Body of pancreas (tissue), 4 donors: ENCODE results near the gene FAM162B. TPM values are rescaled to one million over a fixed set of nuclear protein-coding genes. Genes with fewer than 3 reads are reported as not detected.
"Not testable (repeated sequence)": the region's sequence is repeated elsewhere in the genome, so short reads cannot be mapped to it uniquely, and the experiment has no call there.

Experiments
- ATAC-seq: fragments of 150-250 bp; one replicate; pipeline ENCODE4 v1.9.1; 2016
- DNase-seq, 4 donors: peaks; one replicate each; pipeline ENCODE4 v3.0.0-alpha.2; 2019
- H3K27ac ChIP-seq, 4 donors: fragments of 200-600 bp; sonication (generic); 1 replicate in 3 of 4; 2 replicates in 1 of 4; pipeline versions ENCODE4 v1.5.1 to v1.6.1; 2016 to 2019; ENCODE audit warnings: mild to moderate bottlenecking in 1 of 4, mixed read lengths in 1 of 4, moderate library complexity in 1 of 4
- H3K27me3 ChIP-seq, 2 donors: fragments of 200-600 bp; sonication (generic); one replicate each; pipeline ENCODE4 v1.6.0; 2016; ENCODE audit warnings: mild to moderate bottlenecking in 1 of 2
- H3K36me3 ChIP-seq, 2 donors: fragments of 200-600 bp; sonication (generic); replicated peaks in 1 of 2; 2 replicates each; pipeline ENCODE4 v1.5.1; 2016; ENCODE audit warnings: low read depth in 2 of 2; ENCODE audit not compliant: insufficient read depth in 1 of 2
- H3K4me1 ChIP-seq: fragments of 200-600 bp; sonication (generic); one replicate; pipeline ENCODE4 v1.6.0; 2016
- H3K4me3 ChIP-seq, 2 donors: fragments of 200-600 bp; sonication (generic); 1 replicate in 1 of 2; 2 replicates in 1 of 2; pipeline ENCODE4 v1.5.1; 2016 to 2019
- H3K9me3 ChIP-seq, 3 donors: fragments of 200-600 bp; sonication (generic); 1 replicate in 2 of 3; 2 replicates in 1 of 3; pipeline ENCODE4 v1.5.1; 2016
- POLR2A ChIP-seq, 3 donors: fragments of 450-650 bp; IDR thresholded peaks; one replicate each; pipeline ENCODE4 v1.6.1; 2016; ENCODE audit warnings: antibody characterized with exemption in 3 of 3, mild to moderate bottlenecking in 2 of 3
- WGBS, 2 donors: methylation state at CpG; one replicate each; pipeline ENCODE4 v1.1.5; 2017; 5-methylcytosine and 5-hydroxymethylcytosine counted together
- intact Hi-C: fragments of 100-400 bp; cut with DNase I; formaldehyde crosslinking; loops from one replicate; pipeline ENCODE4 v1.15.1; 2023
- total RNA-seq, 2 donors: library from RNA; depleted of rRNA; stranded (reverse); fragments of >200 nt; gene quantifications; one replicate each; pipeline ENCODE4 v1.1.0, GENCODE V29; 2016
- TF ChIP-seq, protein P1 (sequence below), 7 experiments: fragments of 450-650 bp in 4 of 7; fragments of 200-600 bp in 3 of 7; sonication (generic) in 3 of 7; IDR thresholded peaks; one replicate each; pipeline ENCODE4 v1.5.1; 2016 to 2019; ENCODE audit warnings: antibody characterized with exemption in 7 of 7

FAM162B gene
- total RNA-seq, 2 donors from 2014 or later = not detected

DNA sequence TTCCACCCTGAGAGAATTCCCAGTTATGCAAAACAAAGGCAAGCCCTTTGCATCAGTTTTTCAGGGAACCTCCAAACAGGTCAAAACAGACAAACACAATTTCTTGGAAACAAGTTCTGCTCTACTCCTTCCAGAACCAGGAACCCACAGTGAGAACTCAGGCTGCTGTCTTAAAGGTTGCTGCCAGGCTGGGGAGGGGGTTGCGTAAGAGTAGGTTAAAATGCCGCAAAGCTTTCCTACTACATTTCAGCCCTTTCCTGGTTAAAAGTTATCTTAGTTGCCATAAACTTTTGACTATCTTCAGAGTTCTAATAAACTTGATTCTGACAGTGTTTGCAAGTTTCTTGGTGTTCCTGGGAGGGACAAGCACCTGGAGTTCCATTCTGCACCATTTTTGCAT, 50.8 kb downstream of the FAM162B start:
- H3K4me1 ChIP-seq = no peaks in the 10 kb centered on the region
- WGBS, 2 donors = 90 to 97% methylated on average over 2 of the region's 2 CpGs
- no peak overlapping the region for H3K4me3 ChIP-seq
- no peak for ATAC-seq
- DNase-seq = no peak
- TF ChIP-seq, protein P1, sequence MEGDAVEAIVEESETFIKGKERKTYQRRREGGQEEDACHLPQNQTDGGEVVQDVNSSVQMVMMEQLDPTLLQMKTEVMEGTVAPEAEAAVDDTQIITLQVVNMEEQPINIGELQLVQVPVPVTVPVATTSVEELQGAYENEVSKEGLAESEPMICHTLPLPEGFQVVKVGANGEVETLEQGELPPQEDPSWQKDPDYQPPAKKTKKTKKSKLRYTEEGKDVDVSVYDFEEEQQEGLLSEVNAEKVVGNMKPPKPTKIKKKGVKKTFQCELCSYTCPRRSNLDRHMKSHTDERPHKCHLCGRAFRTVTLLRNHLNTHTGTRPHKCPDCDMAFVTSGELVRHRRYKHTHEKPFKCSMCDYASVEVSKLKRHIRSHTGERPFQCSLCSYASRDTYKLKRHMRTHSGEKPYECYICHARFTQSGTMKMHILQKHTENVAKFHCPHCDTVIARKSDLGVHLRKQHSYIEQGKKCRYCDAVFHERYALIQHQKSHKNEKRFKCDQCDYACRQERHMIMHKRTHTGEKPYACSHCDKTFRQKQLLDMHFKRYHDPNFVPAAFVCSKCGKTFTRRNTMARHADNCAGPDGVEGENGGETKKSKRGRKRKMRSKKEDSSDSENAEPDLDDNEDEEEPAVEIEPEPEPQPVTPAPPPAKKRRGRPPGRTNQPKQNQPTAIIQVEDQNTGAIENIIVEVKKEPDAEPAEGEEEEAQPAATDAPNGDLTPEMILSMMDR (IDR thresholded peaks at IDR 0.05) = no peak
- no peak for TF ChIP-seq POLR2A (IDR thresholded peaks at IDR 0.05)
- H3K9me3 ChIP-seq = no peaks in the 10 kb centered on the region
- H3K36me3 ChIP-seq = peaks cover 0 to 4% of the 10 kb centered on the region in 2 donors
- no peak overlapping the region for H3K27ac ChIP-seq
- no peaks in the 10 kb centered on the region for H3K27me3 ChIP-seq
- intact Hi-C loops = no loop called here

DNA sequence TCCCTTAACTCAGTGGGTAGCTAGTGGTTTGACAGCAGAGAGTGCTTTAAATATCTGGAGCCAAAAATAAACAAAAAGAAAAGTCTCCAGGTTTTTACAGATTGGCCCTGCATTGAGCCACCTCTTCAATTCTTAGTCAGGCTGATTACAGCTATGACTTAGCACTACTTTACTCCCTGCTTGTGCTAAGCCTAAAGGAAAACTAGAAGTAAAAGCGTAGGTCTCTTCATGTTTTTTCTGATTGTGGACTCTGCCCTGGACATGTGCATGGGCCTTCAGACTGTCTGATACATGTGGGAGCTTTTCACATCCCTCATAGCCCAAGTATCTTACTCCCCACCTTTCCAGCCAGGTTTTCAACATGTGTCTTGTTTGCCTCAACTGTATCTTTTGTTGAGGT, 51.2 kb downstream of the FAM162B start:
- WGBS, 2 donors = 96 to 100% methylated on average over 1 of the region's 1 CpG
- Histone ChIP-seq H3K4me3 (no peak overlapping the region), H3K4me1 (no peaks in the 10 kb centered on the region), H3K27ac (no peak overlapping the region), H3K9me3 (no peaks in the 10 kb centered on the region), H3K36me3 (peaks cover 0 to 4% of the 10 kb centered on the region in 2 donors), H3K27me3 (no peaks in the 10 kb centered on the region)
- intact Hi-C loops = no loop called here
- no peak for TF ChIP-seq POLR2A (IDR thresholded peaks at IDR 0.05)
- TF ChIP-seq, protein P1 (IDR thresholded peaks at IDR 0.05) = no peak
- no peak for ATAC-seq
- no peak for DNase-seq

DNA sequence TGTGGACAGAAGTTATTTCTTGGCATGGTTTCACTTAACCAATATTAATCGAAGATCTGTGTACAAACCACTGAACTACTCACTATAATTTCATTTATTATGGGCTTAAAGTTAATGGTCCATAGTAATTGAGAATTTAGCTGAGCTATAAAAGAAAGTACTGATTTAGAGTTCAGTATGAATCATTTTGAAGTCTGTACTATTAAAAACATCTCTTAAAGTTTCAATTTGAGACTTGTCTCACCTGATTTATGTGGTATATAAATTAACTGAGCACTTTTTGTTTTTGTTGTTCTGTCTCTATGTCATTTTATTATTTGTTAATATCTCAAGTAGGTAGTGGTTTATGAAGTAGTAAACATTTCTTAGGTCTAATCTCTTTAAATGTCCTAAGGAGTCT, 59.6 kb downstream of the FAM162B start:
- TF ChIP-seq POLR2A (IDR thresholded peaks at IDR 0.05) = no peak
- TF ChIP-seq, protein P1 (IDR thresholded peaks at IDR 0.05) = no peak
- intact Hi-C loops = no loop called here
- no peak overlapping the region for H3K4me3 ChIP-seq
- peaks cover 0 to 6% of the 10 kb centered on the region in 2 donors for H3K36me3 ChIP-seq
- no peaks in the 10 kb centered on the region for H3K4me1 ChIP-seq
- DNase-seq = no peak
- H3K9me3 ChIP-seq = no peaks in the 10 kb centered on the region
- H3K27ac ChIP-seq = no peak overlapping the region
- WGBS, 2 donors = 45 to 55% methylated on average over 1 of the region's 1 CpG
- no peak for ATAC-seq
- no peaks in the 10 kb centered on the region for H3K27me3 ChIP-seq

DNA sequence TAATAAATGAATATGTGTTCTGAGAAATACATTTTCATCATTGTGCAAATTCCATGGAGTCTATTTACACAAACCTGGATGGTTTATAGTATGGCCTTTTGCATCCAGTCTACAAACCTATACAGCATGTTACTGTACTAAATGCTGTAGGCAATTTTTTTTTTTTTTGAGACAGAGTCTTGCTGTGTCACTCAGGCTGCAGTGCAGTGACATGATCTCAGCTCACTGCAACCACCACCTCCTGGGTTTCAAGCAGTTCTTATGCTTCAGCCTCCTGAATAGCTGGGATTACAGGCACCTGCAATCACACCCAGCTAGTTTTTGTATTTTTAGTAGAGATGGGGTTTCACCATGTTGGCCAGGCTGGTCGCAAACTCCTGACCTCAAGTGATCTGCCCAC, 61.6 kb downstream of the FAM162B start:
- H3K27ac ChIP-seq, intact Hi-C loops, H3K36me3 ChIP-seq, H3K4me1 ChIP-seq, H3K9me3 ChIP-seq, H3K27me3 ChIP-seq, DNase-seq, H3K4me3 ChIP-seq, ATAC-seq: not testable (repeated sequence)
- 94 to 100% methylated on average over 1 of the region's 1 CpG for WGBS, 2 donors

Other genes starting within 250 kb of the FAM162B start
- not detected for gene TRAPPC3L, start 220.0 kb downstream of the FAM162B start, total RNA-seq
- not detected for gene CALHM4, start 212.0 kb downstream of the FAM162B start, total RNA-seq
- gene RWDD1, start 194.2 kb downstream of the FAM162B start, total RNA-seq = 10 to 100 TPM; 21.4 to 28.0 TPM
- gene RSPH4A, start 149.2 kb downstream of the FAM162B start, total RNA-seq = 1 to 10 TPM in 1 of 2 donors, not detected in 1; 2.6 TPM
- 1 to 10 TPM; 3.3 to 7.5 TPM for gene ZUP1, start 97.0 kb downstream of the FAM162B start, total RNA-seq
- 1 to 10 TPM; 3.1 to 3.3 TPM for gene KPNA5, start 84.5 kb downstream of the FAM162B start, total RNA-seq
- gene GPRC6A, start 63.4 kb upstream of the FAM162B start, total RNA-seq = not detected
- gene RFX6, start 111.5 kb upstream of the FAM162B start, total RNA-seq = 1 to 10 TPM in 1 of 2 donors, under 1 TPM in 1; 0.66 to 1.6 TPM